DOHH2 (cell line): ENCODE data around the gene CRB3.

Experiments used
- H3F3A ChIP-seq: fragments of 200-600 bp; sonication (generic), shearing (Covaris generic); 2 replicates; pipeline ENCODE4 v1.6.0; 2016; ENCODE audit warnings: antibody characterized with exemption, mild to moderate bottlenecking; ENCODE audit not compliant: control insufficient read depth, insufficient read depth
- H3K27ac ChIP-seq: fragments of 200-600 bp; sonication (generic); 2 replicates; pipeline ENCODE4 v1.5.1; 2014; ENCODE audit warnings: low read depth, mild to moderate bottlenecking, low read length, moderate library complexity
- H3K27me3 ChIP-seq: fragments of 200-600 bp; sonication (generic); 2 replicates; pipeline ENCODE4 v1.6.1; 2014; ENCODE audit warnings: mild to moderate bottlenecking, low read length, mixed read lengths; ENCODE audit not compliant: control insufficient read depth
- H3K36me3 ChIP-seq: fragments of 200-600 bp; sonication (generic); 2 replicates; pipeline ENCODE4 v1.6.1; 2014; ENCODE audit warnings: mild to moderate bottlenecking, low read length, moderate library complexity, mixed read lengths; ENCODE audit not compliant: control insufficient read depth
- H3K4me1 ChIP-seq: fragments of 200-600 bp; sonication (generic); 2 replicates; pipeline ENCODE4 v1.6.1; 2014; ENCODE audit warnings: mild to moderate bottlenecking, low read length, mixed read lengths; ENCODE audit not compliant: control insufficient read depth
- H3K4me2 ChIP-seq: fragments of 200-600 bp; sonication (generic); 2 replicates; pipeline ENCODE4 v1.6.0; 2014; ENCODE audit warnings: mild to moderate bottlenecking, low read length, moderate library complexity
- H3K4me3 ChIP-seq: fragments of 200-600 bp; sonication (generic); 2 replicates; pipeline ENCODE4 v1.5.1; 2014; ENCODE audit warnings: mild to moderate bottlenecking, low read length, mixed read lengths
- H3K79me2 ChIP-seq: fragments of 200-600 bp; sonication (generic); 2 replicates; pipeline ENCODE4 v1.6.1; 2014; ENCODE audit warnings: mild to moderate bottlenecking, low read length, mixed read lengths; ENCODE audit not compliant: control insufficient read depth
- H3K9me2 ChIP-seq: fragments of 200-600 bp; sonication (generic); replicated peaks from 2 replicates; pipeline ENCODE4 v1.6.1; 2014; ENCODE audit warnings: mild to moderate bottlenecking, low read length, mixed read lengths; ENCODE audit not compliant: control insufficient read depth
- H3K9me3 ChIP-seq: fragments of 200-600 bp; sonication (generic); 2 replicates; pipeline ENCODE4 v1.6.1; 2014; ENCODE audit warnings: antibody characterized with exemption, low read length, mixed read lengths; ENCODE audit not compliant: control insufficient read depth, insufficient read depth
- H4K20me1 ChIP-seq: fragments of 200-600 bp; sonication (generic); 2 replicates; pipeline ENCODE4 v1.6.0; 2014; ENCODE audit warnings: low read depth, mild to moderate bottlenecking, antibody characterized with exemption, low read length, moderate library complexity; ENCODE audit not compliant: control insufficient read depth, insufficient read depth
- CTCF ChIP-seq: fragments of 200-600 bp; sonication (generic); IDR thresholded peaks from one replicate; pipeline ENCODE4 v1.5.1; 2014; ENCODE audit warnings: antibody characterized with exemption, mild to moderate bottlenecking, low read depth, low read length; ENCODE audit not compliant: poor library complexity, severe bottlenecking
- EZH2phosphoT487 ChIP-seq: fragments of 200-600 bp; sonication (generic); IDR thresholded peaks from 2 replicates; pipeline ENCODE4 v1.6.1; 2017; ENCODE audit warnings: borderline replicate concordance, mild to moderate bottlenecking, antibody characterized with exemption, low read length, moderate library complexity, mixed read lengths

Gene CRB3

GRCh38 chr19:6476896-6477431 lies 12.9 kb downstream of the CRB3 start:
- Histone ChIP-seq H3K4me2 (no peak overlapping the region), H3K9me3 (peaks cover 3% of the 10 kb centered on the region; the same call in 1 of the 2 replicates), H3K27ac (no peak overlapping the region), H3F3A (no peaks in the 10 kb centered on the region), H3K4me3 (no peak overlapping the region), H4K20me1 (no peaks in the 10 kb centered on the region), H3K4me1 (peaks cover 18% of the 10 kb centered on the region), H3K9me2 (no peaks in the 10 kb centered on the region), H3K36me3 (peaks cover 25% of the 10 kb centered on the region), H3K27me3 (no peaks in the 10 kb centered on the region), H3K79me2 (peaks cover 9% of the 10 kb centered on the region)
- TF ChIP-seq EZH2phosphoT487 (no peak), CTCF (no peak)

GRCh38 chr19:6478815-6479214 lies 14.7 kb downstream of the CRB3 start:
- Histone ChIP-seq H3K9me3 (peaks cover 3% of the 10 kb centered on the region; the same call in 1 of the 2 replicates), H4K20me1 (no peaks in the 10 kb centered on the region), H3K4me2 (no peak overlapping the region), H3K27me3 (no peaks in the 10 kb centered on the region), H3K9me2 (no peaks in the 10 kb centered on the region), H3K79me2 (peaks cover 9% of the 10 kb centered on the region), H3F3A (no peaks in the 10 kb centered on the region), H3K4me1 (peaks cover 23% of the 10 kb centered on the region), H3K27ac (no peak overlapping the region), H3K4me3 (no peak overlapping the region), H3K36me3 (peaks cover 25% of the 10 kb centered on the region)
- TF ChIP-seq CTCF (no peak), EZH2phosphoT487 (no peak)

GRCh38 chr19:6479836-6480398 lies 15.8 kb downstream of the CRB3 start:
- Histone ChIP-seq H3K9me2 (no peaks in the 10 kb centered on the region), H3K27me3 (no peaks in the 10 kb centered on the region), H3K4me3 (no peak overlapping the region), H3K36me3 (peaks cover 23% of the 10 kb centered on the region), H3K4me1 (peaks cover 23% of the 10 kb centered on the region), H4K20me1 (no peaks in the 10 kb centered on the region), H3K79me2 (peaks cover 9% of the 10 kb centered on the region), H3K9me3 (peaks cover 3% of the 10 kb centered on the region; the same call in 1 of the 2 replicates), H3K4me2 (no peak overlapping the region; the same call in 1 of the 2 replicates), H3F3A (no peaks in the 10 kb centered on the region), H3K27ac (no peak overlapping the region)
- TF ChIP-seq EZH2phosphoT487 (no peak), CTCF (no peak)
